Fibroblast of skin of left biceps (primary cell): ENCODE data around the gene PRSS8.

ENCODE experiments used
- DNase-seq, 2 experiments: peaks; one replicate each; pipeline ENCODE4 v3.0.0-alpha.2; 2013; ENCODE audit warnings: low read depth in 2 of 2

The PRSS8 gene

GRCh38 chr16:31128711-31129567 is 6.6 kb downstream of the PRSS8 start:
- no peak for DNase-seq

GRCh38 chr16:31127182-31127581 is 8.3 kb downstream of the PRSS8 start:
- DNase-seq = no peak

GRCh38 chr16:31125844-31126243 is 9.7 kb downstream of the PRSS8 start:
- DNase-seq = no peak

- DNase-seq = no peak
These were observed 15.4 kb downstream of the PRSS8 start for GRCh38 chr16:31120129-31120528.

GRCh38 chr16:31118223-31119155 is 17.0 kb downstream of the PRSS8 start:
- DNase-seq = no peak

- DNase-seq = peak; percentile 92 to 94
These were observed 17.9 kb downstream of the PRSS8 start, which contains the start of gene KAT8 for GRCh38 chr16:31117384-31118222. Gene KAT8 (plus strand): TSS chr16:31117664. CDS start chr16:31117682, 18 bp downstream.

GRCh38 chr16:31114468-31114867 is 21.1 kb downstream of the PRSS8 start:
- no peak for DNase-seq

GRCh38 chr16:31113121-31114120 is 22.1 kb downstream of the PRSS8 start:
- no peak for DNase-seq

- DNase-seq = no peak
These were observed 22.8 kb downstream of the PRSS8 start for GRCh38 chr16:31112711-31113110.

- no peak for DNase-seq
These were observed 23.6 kb downstream of the PRSS8 start for GRCh38 chr16:31111881-31112466.

- DNase-seq = no peak
These were observed 25.2 kb downstream of the PRSS8 start for GRCh38 chr16:31110106-31111034.

- DNase-seq = no peak
These were observed 25.9 kb downstream of the PRSS8 start for GRCh38 chr16:31109622-31110021.

- no peak for DNase-seq
These were observed 26.6 kb downstream of the PRSS8 start for GRCh38 chr16:31108794-31109558.

- peak; percentile 15 to 36 for DNase-seq
These were observed 27.3 kb downstream of the PRSS8 start, which contains the start of gene BCKDK for GRCh38 chr16:31108035-31108793. Gene BCKDK (plus strand): TSS chr16:31108386. CDS start chr16:31109224, 838 bp downstream.

GRCh38 chr16:31107465-31107867 is 28.1 kb downstream of the PRSS8 start:
- DNase-seq = no peak

GRCh38 chr16:31106509-31107464 is 28.7 kb downstream of the PRSS8 start:
- no peak for DNase-seq
